NCI-H2227 (cell line): ENCODE results near the gene G6PC1.

ENCODE experiments used
- DNase-seq: peaks from one replicate; lab custom pipeline; 2025; ENCODE audit not compliant: unreplicated experiment; lab: John Stamatoyannopoulos, UW

The G6PC1 gene

DNA sequence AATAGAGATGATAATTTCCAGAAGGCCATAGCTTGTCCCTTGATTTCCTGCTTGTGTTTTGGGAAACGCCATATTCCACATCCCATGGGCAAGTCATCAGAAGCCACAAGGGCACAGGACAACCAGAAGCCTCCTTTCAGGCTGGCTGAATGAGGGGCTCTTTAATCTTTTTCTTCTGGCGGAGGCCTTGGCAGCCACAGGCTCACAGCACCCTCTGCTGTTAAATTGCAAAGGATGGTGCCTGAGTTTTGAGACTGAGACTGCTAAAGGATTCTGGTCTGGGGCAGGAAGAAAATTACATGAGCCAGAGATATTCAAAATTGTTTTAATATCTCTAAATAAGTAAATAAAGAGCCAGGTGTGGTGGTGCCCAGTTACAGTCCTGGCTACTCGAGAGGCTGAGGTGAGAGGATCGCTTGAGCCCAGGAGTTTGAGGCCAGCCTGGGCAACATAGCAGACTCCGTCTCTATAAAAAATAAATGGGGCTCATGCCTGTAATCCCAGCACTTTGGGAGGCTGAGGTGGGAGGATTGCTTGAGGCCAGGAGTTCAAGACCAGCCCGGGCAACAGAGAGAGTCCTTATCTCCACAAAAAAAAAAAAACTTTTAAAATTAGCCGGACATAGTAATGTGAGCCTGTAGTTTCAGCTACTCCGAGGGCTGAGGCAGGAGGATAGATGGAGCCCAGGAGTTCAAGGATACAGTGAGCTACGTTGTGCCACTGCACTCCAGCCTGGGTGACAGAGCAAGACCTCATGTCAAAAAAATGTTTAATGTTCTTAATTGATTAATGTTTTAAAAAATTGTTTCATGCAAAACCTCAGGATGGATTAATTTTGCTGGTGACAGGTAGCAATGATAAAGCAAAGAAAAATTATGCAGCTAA lies 37.4 kb downstream of the G6PC1 start:
- peak; percentile 74 for DNase-seq

DNA sequence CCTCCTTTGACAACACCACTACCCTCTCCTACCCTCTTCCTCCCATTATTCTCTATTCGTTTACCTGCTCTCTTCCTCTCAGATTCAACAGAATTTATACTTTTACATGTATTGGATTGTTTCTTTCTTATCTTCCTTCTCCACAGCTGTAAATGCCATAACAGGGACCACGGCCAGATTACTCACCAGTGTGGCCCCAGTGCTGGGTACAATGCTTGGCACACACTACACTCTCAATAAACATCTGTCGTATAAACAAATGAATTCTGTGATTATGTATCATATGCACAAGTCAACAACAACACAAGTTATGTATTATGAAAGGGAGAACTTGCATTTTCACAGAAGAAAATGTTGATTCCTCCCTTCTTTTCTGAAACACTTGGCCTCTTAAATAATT lies 43.6 kb downstream of the G6PC1 start:
- DNase-seq, result no peak

DNA sequence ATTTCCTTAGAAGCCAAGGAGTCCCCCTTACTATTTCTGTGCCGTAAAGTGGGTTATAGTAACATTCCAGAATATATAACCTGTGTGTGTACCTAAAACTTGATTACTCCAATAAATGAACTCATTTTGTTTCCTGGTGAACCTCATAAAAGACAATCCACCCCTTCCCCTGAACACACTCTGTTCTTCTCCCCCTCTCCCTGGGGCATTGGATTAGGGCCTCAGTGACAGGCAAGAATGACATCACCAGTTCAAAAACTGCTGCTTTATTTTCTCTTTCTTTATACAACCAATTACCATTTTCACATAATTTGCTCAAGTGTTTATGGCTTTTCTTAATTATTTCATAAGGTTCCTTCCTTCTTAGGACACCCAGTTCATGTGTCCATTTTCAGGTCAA lies 46.2 kb downstream of the G6PC1 start:
- no peak for DNase-seq

DNA sequence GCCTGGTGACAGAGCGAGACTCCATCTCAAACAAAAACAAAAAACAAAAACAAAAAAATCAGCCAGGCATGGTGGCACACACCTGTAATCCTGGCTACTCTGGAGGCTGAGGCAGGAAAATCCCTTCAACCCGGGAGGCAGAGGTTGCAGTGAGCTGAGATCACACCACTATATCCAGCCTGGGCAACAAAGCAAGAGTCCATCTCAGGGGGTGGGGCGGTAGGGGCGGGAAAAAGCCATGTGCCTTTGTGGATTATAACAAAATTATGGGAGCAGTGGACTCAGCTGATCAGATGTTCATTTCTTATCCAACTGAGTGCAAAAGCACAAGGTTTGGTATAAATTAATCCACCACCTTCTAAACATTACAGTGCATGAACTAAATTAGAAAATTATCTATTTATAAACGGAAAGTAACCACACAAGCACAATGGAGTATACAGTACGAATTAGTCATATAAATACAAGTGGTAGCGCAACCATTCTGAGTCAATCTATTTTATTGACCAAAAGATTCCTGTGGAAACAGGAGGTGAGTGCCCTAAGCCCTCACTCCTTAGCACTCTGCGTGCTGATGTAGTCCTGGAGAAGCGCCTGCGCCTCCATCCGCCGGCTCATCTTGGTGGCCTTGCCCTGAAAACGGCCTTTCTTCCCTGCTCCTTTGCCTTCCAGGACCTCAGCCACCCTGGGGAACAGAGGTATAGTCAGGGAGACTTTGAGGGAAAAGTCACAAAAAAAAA lies 49.6 kb downstream of the G6PC1 start:
- no peak for DNase-seq
